SK-N-SH (cell line): Measurements from ENCODE around the gene CISTR.

Source experiments
- CTCF ChIP-seq: fragments of 200-600 bp; sonication (generic); IDR thresholded peaks from 2 replicates; pipeline ENCODE4 v1.6.1; 2017; ENCODE audit warnings: antibody characterized with exemption, mild to moderate bottlenecking, moderate library complexity
- EZH2phosphoT487 ChIP-seq: fragments of 200-600 bp; sonication (generic); IDR thresholded peaks from 2 replicates; pipeline ENCODE4 v1.6.1; 2017; ENCODE audit warnings: low read depth, mixed run types, mild to moderate bottlenecking, antibody characterized with exemption, moderate library complexity, borderline replicate concordance
- FOSL2 ChIP-seq: IDR thresholded peaks from 2 replicates; pipeline ENCODE4 v1.4.0; 2012; ENCODE audit warnings: low read depth, mild to moderate bottlenecking, moderate library complexity, borderline replicate concordance
- MAX ChIP-seq: IDR thresholded peaks from 2 replicates; pipeline ENCODE4 v1.4.0; 2012; ENCODE audit warnings: low read depth
- POLR2AphosphoS5 ChIP-seq: IDR thresholded peaks from 2 replicates; pipeline ENCODE4 v1.6.1; 2012; ENCODE audit warnings: low read depth, low read length
- RAD21 ChIP-seq: IDR thresholded peaks from 2 replicates; pipeline ENCODE4 v1.6.1; 2012; ENCODE audit warnings: mild to moderate bottlenecking, low read length
- SMC3 ChIP-seq: IDR thresholded peaks from 2 replicates; pipeline ENCODE4 v1.6.1; 2012; ENCODE audit warnings: low read depth, low read length, improper control_type of control experiment
- USF2 ChIP-seq: fragments of 150-350 bp; IDR thresholded peaks from 2 replicates; pipeline ENCODE4 v1.6.1; 2017; ENCODE audit warnings: antibody characterized with exemption, low read length, low read depth, borderline replicate concordance
- YY1 ChIP-seq: IDR thresholded peaks from 2 replicates; pipeline ENCODE4 v1.4.0; 2012; ENCODE audit warnings: low read depth, mild to moderate bottlenecking

- TF ChIP-seq USF2 (no peak), CTCF (no peak), FOSL2 (no peak), YY1 (no peak), MAX (no peak), EZH2phosphoT487 (no peak), POLR2AphosphoS5 (no peak), RAD21 (no peak), SMC3 (no peak)
Observed at GRCh38 chr12:53699678-53700025, 52.1 kb downstream of the CISTR start.
